HCT116 (cell line): Measurements from ENCODE around the gene FCHSD2. TPM values are rescaled to one million over a fixed set of nuclear protein-coding genes. Genes with fewer than 3 reads are reported as not detected.

Experiments used
- ATAC-seq: fragments of 200-7000 bp; cut with Tn5 transposase; 2 replicates; pipeline ENCODE4 v1.9.1; 2020; ENCODE audit warnings: mild to moderate bottlenecking, moderate library complexity
- BruUV-seq: library from RNA; stranded (reverse); fragments of 400-500 nt; replicated peaks from 2 replicates; lab custom pipeline; 2021; lab: Mats Ljungman, UMichigan
- CTCF ChIA-PET: fragments of 300-600 bp; sonication (Branson Sonifier 250); formaldehyde crosslinking; loops from one replicate; lab custom pipeline; 2021; ENCODE audit warnings: antibody characterized with exemption; lab: Charles Lee
- POLR2A ChIA-PET: fragments of 300-600, 350-600 bp; sonication (Branson Sonifier 250); formaldehyde crosslinking; loops from one replicate; lab custom pipeline; 2021; ENCODE audit warnings: antibody characterized with exemption; lab: Charles Lee
- RAD21 ChIA-PET, 2 experiments: fragments of 300-600 bp; sonication (Branson Sonifier 250); formaldehyde crosslinking; loops; one replicate each; lab custom pipeline; 2023; ENCODE audit warnings: low total read pairs in 2 of 2; ENCODE audit not compliant: uncharacterized antibody in 2 of 2, unreplicated experiment in 2 of 2, low non-redundant PET in 1 of 2; lab: Charles Lee
- DNase-seq: peaks from one replicate; pipeline ENCODE4 v3.0.0-alpha.2; 2010; ENCODE audit warnings: low read depth, low spot score
- H2AFZ ChIP-seq: fragments of 200-600 bp; shearing (Covaris generic), sonication (generic); 2 replicates; pipeline ENCODE4 v1.6.1; 2017; ENCODE audit warnings: low read depth, mixed run types, mixed read lengths, antibody characterized with exemption, low read length; ENCODE audit not compliant: poor library complexity, severe bottlenecking
- H3K27ac ChIP-seq: 2 replicates; pipeline ENCODE4 v1.5.1; 2012; ENCODE audit warnings: low read depth, low read length
- H3K27me3 ChIP-seq: fragments of 200-600 bp; sonication (generic); 2 replicates; pipeline ENCODE4 v1.6.1; 2016; ENCODE audit warnings: mixed run types, low read length, mixed read lengths; ENCODE audit not compliant: insufficient read depth
- H3K36me3 ChIP-seq, 2 experiments: fragments of 200-500 bp in 1 of 2; fragments of 200-600 bp in 1 of 2; sonication (Bioruptor generic) in 1 of 2; sonication (generic) in 1 of 2; 2 replicates each; pipeline versions ENCODE4 v1.5.1 to v1.6.1; 2014 to 2016; ENCODE audit warnings: low read length in 2 of 2, inconsistent platforms in 1 of 2, mixed read lengths in 1 of 2, mixed run types in 1 of 2; ENCODE audit not compliant: insufficient read depth in 2 of 2, control insufficient read depth in 1 of 2
- H3K4me1 ChIP-seq, 2 experiments: fragments of 200-600 bp in 1 of 2; sonication (generic) in 1 of 2; 2 replicates each; pipeline versions ENCODE4 v1.5.1 to v1.6.1; 2012 to 2017; ENCODE audit warnings: low read length in 2 of 2, inconsistent platforms in 1 of 2, mild to moderate bottlenecking in 1 of 2, mixed read lengths in 1 of 2, mixed run types in 1 of 2, moderate library complexity in 1 of 2; ENCODE audit not compliant: insufficient read depth in 2 of 2, control insufficient read depth in 1 of 2
- H3K4me2 ChIP-seq: fragments of 200-600 bp; sonication (generic); 2 replicates; pipeline ENCODE4 v1.6.1; 2017; ENCODE audit warnings: mixed run types, low read length, mixed read lengths
- H3K4me3 ChIP-seq, 2 experiments: fragments of 200-600 bp in 1 of 2; sonication (generic) in 1 of 2; replicated peaks in 1 of 2; 2 replicates each; pipeline ENCODE4 v1.5.1; 2011 to 2016; ENCODE audit warnings: low read length in 2 of 2, control low read depth in 1 of 2, low read depth in 1 of 2, mild to moderate bottlenecking in 1 of 2, mixed read lengths in 1 of 2, mixed run types in 1 of 2
- H3K79me2 ChIP-seq: fragments of 200-600 bp; sonication (generic); 2 replicates; pipeline ENCODE4 v1.6.1; 2017; ENCODE audit warnings: mild to moderate bottlenecking, mixed run types, low read length, moderate library complexity, mixed read lengths; ENCODE audit not compliant: insufficient read depth
- H3K9ac ChIP-seq: fragments of 200-600 bp; sonication (generic); 2 replicates; pipeline ENCODE4 v1.6.1; 2016; ENCODE audit warnings: low read length, mixed read lengths
- H3K9me2 ChIP-seq: fragments of 200-600 bp; sonication (generic), shearing (Covaris generic); 2 replicates; pipeline ENCODE4 v1.6.1; 2017; ENCODE audit warnings: mixed run types, mild to moderate bottlenecking, moderate library complexity; ENCODE audit not compliant: insufficient read depth
- H3K9me3 ChIP-seq, 2 experiments: fragments of 200-500 bp in 1 of 2; fragments of 200-600 bp in 1 of 2; sonication (Bioruptor generic) in 1 of 2; sonication (generic) in 1 of 2; 2 replicates each; pipeline ENCODE4 v1.6.1; 2014 to 2017; ENCODE audit warnings: low read length in 2 of 2, mixed read lengths in 2 of 2, inconsistent platforms in 1 of 2, low read depth in 1 of 2, mild to moderate bottlenecking in 1 of 2, mixed run types in 1 of 2, moderate library complexity in 1 of 2; ENCODE audit not compliant: control insufficient read depth in 1 of 2, insufficient read depth in 1 of 2
- H4K20me1 ChIP-seq: fragments of 200-600 bp; sonication (generic), shearing (Covaris generic); 2 replicates; pipeline ENCODE4 v1.6.1; 2017; ENCODE audit warnings: mixed run types, mild to moderate bottlenecking, moderate library complexity; ENCODE audit not compliant: insufficient read depth
- EGR1 ChIP-seq: IDR thresholded peaks from 2 replicates; pipeline ENCODE4 v1.6.1; 2012; ENCODE audit warnings: low read depth
- ELF1 ChIP-seq: IDR thresholded peaks from 2 replicates; pipeline ENCODE4 v1.6.1; 2012; ENCODE audit warnings: low read depth, borderline replicate concordance
- JUND ChIP-seq: IDR thresholded peaks from 2 replicates; pipeline ENCODE4 v1.6.1; 2012
- POLR2AphosphoS5 ChIP-seq: IDR thresholded peaks from 2 replicates; pipeline ENCODE4 v1.6.1; 2011; ENCODE audit warnings: mild to moderate bottlenecking, low read depth, low read length, moderate library complexity
- RAD21 ChIP-seq: IDR thresholded peaks from 2 replicates; pipeline ENCODE4 v1.6.1; 2012; ENCODE audit warnings: low read depth, mild to moderate bottlenecking
- SP1 ChIP-seq: IDR thresholded peaks from 2 replicates; pipeline ENCODE4 v1.6.1; 2012; ENCODE audit warnings: low read depth
- SRF ChIP-seq: IDR thresholded peaks from 2 replicates; pipeline ENCODE4 v1.6.1; 2012; ENCODE audit warnings: low read depth
- TCF7L2 ChIP-seq: IDR thresholded peaks from 2 replicates; pipeline ENCODE4 v1.7.0; 2011; ENCODE audit warnings: borderline replicate concordance, inconsistent platforms; ENCODE audit not compliant: insufficient read depth, insufficient read length; ENCODE audit errors: extremely low read depth
- intact Hi-C: fragments of 100-400 bp; cut with micrococcal nuclease; formaldehyde crosslinking; loops from 2 replicates; pipeline ENCODE4 v1.10.0; 2022
- total RNA-seq: library from RNA; stranded (reverse); gene quantifications from one replicate; pipeline ENCODE4 v1.2.1, GENCODE V29; 2021; ENCODE audit not compliant: unreplicated experiment
- TF ChIP-seq, protein P1 (sequence below): IDR thresholded peaks from 2 replicates; pipeline ENCODE4 v1.6.1; 2012
- TF ChIP-seq, protein P2 (sequence below), 3 experiments: fragments of 200-600 bp in 1 of 3; sonication (generic) in 1 of 3; IDR thresholded peaks in 2 of 3; conservative IDR thresholded peaks in 1 of 3; 2 replicates each; pipeline ENCODE4 v1.5.1; 2012 to 2017; ENCODE audit warnings: low read depth in 2 of 3, low read length in 2 of 3, antibody characterized with exemption in 1 of 3, borderline replicate concordance in 1 of 3, control low read depth in 1 of 3, mild to moderate bottlenecking in 1 of 3, mixed read lengths in 1 of 3, mixed run types in 1 of 3, moderate library complexity in 1 of 3; ENCODE audit not compliant: insufficient read depth in 1 of 3

The FCHSD2 gene
- total RNA-seq, 1 experiment from 2014 or later, result 15.0 TPM

DNA sequence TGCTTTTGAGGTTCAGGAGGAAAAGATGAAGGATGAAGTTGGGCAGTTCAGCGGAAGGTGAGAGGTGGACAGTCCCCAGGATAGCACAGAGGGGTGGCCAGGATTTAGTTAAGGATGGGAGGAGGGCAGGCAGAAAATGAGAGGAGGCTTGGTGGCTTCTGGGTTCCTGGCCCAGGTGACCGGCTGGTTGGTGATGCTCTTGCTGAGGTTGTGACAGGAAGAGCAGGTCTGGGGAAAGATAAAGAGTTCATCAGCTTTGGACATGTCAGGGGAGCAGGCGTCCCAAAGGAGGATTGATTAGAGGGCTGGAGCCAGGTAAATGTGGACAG lies 48.4 kb upstream of the FCHSD2 start:
- ChIA-PET POLR2A (no interaction called here), CTCF (no interaction called here)
- BruUV-seq, result no TSS peak
- DNase-seq (no peak), ATAC-seq (no peak)
- no peak overlapping the region for H3K4me3 ChIP-seq
- no peaks in the 10 kb centered on the region for H3K9me3 ChIP-seq
- H4K20me1 ChIP-seq, result no peaks in the 10 kb centered on the region
- intact Hi-C loops, result no loop called here
- no peak overlapping the region for H2AFZ ChIP-seq
- TF ChIP-seq RAD21, result no peak
- no peak for TF ChIP-seq SP1
- TF ChIP-seq TCF7L2, result no peak
- TF ChIP-seq, protein P1, sequence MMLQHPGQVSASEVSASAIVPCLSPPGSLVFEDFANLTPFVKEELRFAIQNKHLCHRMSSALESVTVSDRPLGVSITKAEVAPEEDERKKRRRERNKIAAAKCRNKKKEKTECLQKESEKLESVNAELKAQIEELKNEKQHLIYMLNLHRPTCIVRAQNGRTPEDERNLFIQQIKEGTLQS, result no peak
- TF ChIP-seq POLR2AphosphoS5, result no peak
- TF ChIP-seq, all 23 proteins: peak for 0
- Histone ChIP-seq H3K9ac (no peak overlapping the region), H3K36me3 (no peaks in the 10 kb centered on the region), H3K4me1 (peaks cover 22 to 62% of the 10 kb centered on the region in 2 experiments), H3K4me2 (no peak overlapping the region), H3K27ac (no peak overlapping the region), H3K79me2 (no peaks in the 10 kb centered on the region), H3K27me3 (no peaks in the 10 kb centered on the region), H3K9me2 (no peaks in the 10 kb centered on the region)
- RAD21 ChIA-PET, result no interaction called here

DNA sequence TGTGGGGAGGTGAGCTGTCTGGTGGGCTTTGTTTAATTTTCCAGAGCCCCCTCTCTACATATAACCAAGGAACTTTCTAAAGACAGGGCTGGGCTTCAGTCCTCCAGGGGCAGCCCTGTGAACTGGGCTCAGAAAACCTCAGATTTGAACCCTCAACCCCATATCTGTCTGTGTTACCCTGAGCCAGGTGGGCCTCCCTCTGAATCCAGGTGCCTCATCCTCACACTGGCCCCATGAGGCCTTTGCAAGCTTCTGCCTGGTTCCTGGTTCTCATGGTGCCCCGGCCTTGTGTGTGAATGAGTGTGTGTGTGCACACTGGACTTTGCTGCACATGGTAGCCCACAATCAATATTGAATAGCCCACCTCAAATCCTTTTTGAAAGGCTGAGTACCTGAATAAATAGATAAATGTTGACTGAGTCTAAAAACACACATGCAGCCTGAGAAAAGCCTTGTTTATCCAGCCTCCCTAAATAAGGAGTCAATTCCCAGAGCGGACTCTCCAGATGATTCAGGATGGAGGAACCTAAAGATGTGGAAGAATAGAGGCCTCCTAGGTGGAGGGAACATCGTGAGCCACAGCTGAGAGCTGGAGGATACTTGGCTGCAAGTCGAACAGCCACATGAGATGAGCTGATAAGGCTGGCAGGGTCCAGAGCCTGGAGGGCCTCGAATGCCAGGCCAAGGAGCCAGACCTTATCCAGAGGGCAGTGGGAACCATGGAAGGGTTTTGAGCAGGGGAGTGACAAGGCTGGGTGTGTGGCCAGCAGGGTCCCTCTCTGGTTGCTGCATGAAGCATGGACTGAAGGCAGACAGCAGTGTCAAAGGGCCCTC lies 47.8 kb upstream of the FCHSD2 start:
- ChIA-PET CTCF (no interaction called here), POLR2A (no interaction called here)
- Histone ChIP-seq H3K27ac (no peak overlapping the region), H3K9me2 (no peaks in the 10 kb centered on the region), H3K79me2 (no peaks in the 10 kb centered on the region)
- no peak for DNase-seq
- no peak for ATAC-seq
- TF ChIP-seq EGR1 (no peak), JUND (no peak), SRF (no peak), ELF1 (no peak), SP1 (no peak)
- TF ChIP-seq, protein P2, sequence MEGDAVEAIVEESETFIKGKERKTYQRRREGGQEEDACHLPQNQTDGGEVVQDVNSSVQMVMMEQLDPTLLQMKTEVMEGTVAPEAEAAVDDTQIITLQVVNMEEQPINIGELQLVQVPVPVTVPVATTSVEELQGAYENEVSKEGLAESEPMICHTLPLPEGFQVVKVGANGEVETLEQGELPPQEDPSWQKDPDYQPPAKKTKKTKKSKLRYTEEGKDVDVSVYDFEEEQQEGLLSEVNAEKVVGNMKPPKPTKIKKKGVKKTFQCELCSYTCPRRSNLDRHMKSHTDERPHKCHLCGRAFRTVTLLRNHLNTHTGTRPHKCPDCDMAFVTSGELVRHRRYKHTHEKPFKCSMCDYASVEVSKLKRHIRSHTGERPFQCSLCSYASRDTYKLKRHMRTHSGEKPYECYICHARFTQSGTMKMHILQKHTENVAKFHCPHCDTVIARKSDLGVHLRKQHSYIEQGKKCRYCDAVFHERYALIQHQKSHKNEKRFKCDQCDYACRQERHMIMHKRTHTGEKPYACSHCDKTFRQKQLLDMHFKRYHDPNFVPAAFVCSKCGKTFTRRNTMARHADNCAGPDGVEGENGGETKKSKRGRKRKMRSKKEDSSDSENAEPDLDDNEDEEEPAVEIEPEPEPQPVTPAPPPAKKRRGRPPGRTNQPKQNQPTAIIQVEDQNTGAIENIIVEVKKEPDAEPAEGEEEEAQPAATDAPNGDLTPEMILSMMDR (IDR thresholded peaks at IDR 0.05 in 2 of 3, conservative IDR thresholded peaks at IDR 0.05 in 1 of 3; ENCODE audit: borderline replicate concordance in 1 of 3, insufficient read depth in 1 of 3, low read depth in 2 of 3, low read length in 2 of 3), result no peak
- TF ChIP-seq, all 23 proteins: peak for 0
- Histone ChIP-seq H3K9ac (no peak overlapping the region), H3K36me3 (no peaks in the 10 kb centered on the region), H3K4me2 (no peak overlapping the region), H3K27me3 (no peaks in the 10 kb centered on the region), H2AFZ (no peak overlapping the region), H4K20me1 (no peaks in the 10 kb centered on the region), H3K9me3 (no peaks in the 10 kb centered on the region), H3K4me3 (no peak overlapping the region), H3K4me1 (peaks cover 18 to 62% of the 10 kb centered on the region in 2 experiments)
- intact Hi-C loops, result no loop called here
- BruUV-seq, result no TSS peak
- RAD21 ChIA-PET, result no interaction called here
